Germinal center (tissue), 1 donor: ENCODE results near the gene ULK3.
"Not testable (repeated sequence)": the region's sequence is repeated elsewhere in the genome, so short reads cannot be mapped to it uniquely, and the experiment has no call there.

ENCODE experiments used
- DNase-seq: peaks from one replicate; pipeline ENCODE4 v3.0.0; 2012; ENCODE audit warnings: mixed read lengths, low spot score

Gene ULK3

GRCh38 chr15:74842581-74843444 is at the start of gene ULK3:
TSS of gene ULK3 (minus strand) at chr15:74843156. CDS start at chr15:74843105, 51 bp downstream.
- DNase-seq = peak; percentile 96

GRCh38 chr15:74892313-74892712 is 49.4 kb upstream of the ULK3 start:
- DNase-seq = no peak

GRCh38 chr15:74891469-74891868 is 48.5 kb upstream of the ULK3 start:
- DNase-seq = no peak

- no peak for DNase-seq
These were observed 47.7 kb upstream of the ULK3 start for GRCh38 chr15:74890665-74890960.

- DNase-seq = peak; percentile 95
These were observed 47.1 kb upstream of the ULK3 start, which contains the start of gene MPI for GRCh38 chr15:74889883-74890664. TSS of gene MPI (plus strand) at chr15:74890042. CDS start at chr15:74890074, 32 bp downstream.

- DNase-seq = no peak
These were observed 46.5 kb upstream of the ULK3 start for GRCh38 chr15:74889390-74889882.

GRCh38 chr15:74888716-74889115 is 45.8 kb upstream of the ULK3 start:
- DNase-seq = no peak

GRCh38 chr15:74887537-74888193 is 44.7 kb upstream of the ULK3 start:
- not testable (repeated sequence) for DNase-seq

- DNase-seq = no peak
These were observed 42.5 kb upstream of the ULK3 start for GRCh38 chr15:74885461-74885860.

GRCh38 chr15:74884428-74885223 is 41.7 kb upstream of the ULK3 start:
- no peak for DNase-seq

GRCh38 chr15:74882528-74882927 is 39.6 kb upstream of the ULK3 start:
- DNase-seq = no peak

- no peak for DNase-seq
These were observed 35.3 kb upstream of the ULK3 start for GRCh38 chr15:74878273-74878672.

- DNase-seq = peak; percentile 33
These were observed 30.9 kb upstream of the ULK3 start for GRCh38 chr15:74873756-74874424.

GRCh38 chr15:74873036-74873755 is 30.2 kb upstream of the ULK3 start, which contains the start of gene SCAMP2:
TSS of gene SCAMP2 (minus strand) at chr15:74873365. CDS start at chr15:74873255, 110 bp downstream.
- DNase-seq = peak; percentile 97

GRCh38 chr15:74872702-74873035 is 29.7 kb upstream of the ULK3 start:
- no peak for DNase-seq

GRCh38 chr15:74870436-74871215 is 27.7 kb upstream of the ULK3 start:
- DNase-seq = no peak

- peak; percentile 60 for DNase-seq
These were observed 26.9 kb upstream of the ULK3 start for GRCh38 chr15:74869726-74870407.

GRCh38 chr15:74869372-74869725 is 26.4 kb upstream of the ULK3 start:
- DNase-seq = no peak

- DNase-seq = no peak
These were observed 25.1 kb upstream of the ULK3 start for GRCh38 chr15:74868059-74868458.
